GM12878 (cell line): ENCODE measurements around the gene TIA1. TPM values are rescaled to one million over a fixed set of nuclear protein-coding genes. Genes with fewer than 3 reads are reported as not detected.
"Not testable (repeated sequence)": the region's sequence is repeated elsewhere in the genome, so short reads cannot be mapped to it uniquely, and the experiment has no call there.

Source experiments
- ATAC-seq: fragments of 200-7000 bp; cut with Tn5 transposase; 3 replicates; pipeline ENCODE4 v1.9.1; 2020; ENCODE audit warnings: mild to moderate bottlenecking, moderate library complexity
- BruUV-seq: library from RNA; stranded (reverse); fragments of 400-500 nt; replicated peaks from 2 replicates; lab custom pipeline; 2021; lab: Mats Ljungman, UMichigan
- CTCF ChIA-PET: fragments of 300-600 bp; sonication (Branson Sonifier 250); formaldehyde crosslinking; extraction: SDS; loops from one replicate; lab custom pipeline; 2021; ENCODE audit warnings: inconsistent platforms; lab: Yijun Ruan, JAX
- POLR2A ChIA-PET: fragments of 350-600 bp; formaldehyde crosslinking; extraction: SDS; loops from one replicate; lab custom pipeline; 2021; ENCODE audit warnings: inconsistent platforms; lab: Charles Lee
- RAD21 ChIA-PET: fragments of 300-600 bp; sonication (Branson Sonifier 250); formaldehyde crosslinking; loops from one replicate; lab custom pipeline; 2023; ENCODE audit warnings: antibody characterized with exemption; ENCODE audit not compliant: unreplicated experiment; lab: Charles Lee
- SMC1A ChIA-PET: fragments of 300-600 bp; sonication (Branson Sonifier 250); formaldehyde crosslinking; loops from one replicate; lab custom pipeline; 2023; ENCODE audit not compliant: unreplicated experiment, uncharacterized antibody; lab: Charles Lee
- DNase-seq: peaks from one replicate; pipeline ENCODE4 v3.0.0-alpha.2; 2011; ENCODE audit warnings: low read depth, low spot score
- FAIRE-seq: peaks from 3 replicates; lab custom pipeline; 2011; peaks lifted over from hg19 to GRCh38; lab: Jason Lieb, UNC
- H2AFZ ChIP-seq: 2 replicates; pipeline ENCODE4 v1.6.0; 2011; ENCODE audit warnings: low read depth, low read length, control low read depth; ENCODE audit not compliant: control insufficient read depth
- H3K27ac ChIP-seq: 2 replicates; pipeline ENCODE4 v1.5.1; 2011; ENCODE audit warnings: control low read depth; ENCODE audit not compliant: control insufficient read depth, insufficient read depth
- H3K27me3 ChIP-seq, 2 experiments: replicated peaks in 1 of 2; 2 replicates each; pipeline versions ENCODE4 v1.6.0 to v1.6.1; 2011; ENCODE audit warnings: low read length in 1 of 2; ENCODE audit not compliant: control insufficient read depth in 2 of 2, insufficient read depth in 2 of 2
- H3K36me3 ChIP-seq, 2 experiments: 2 replicates each; pipeline ENCODE4 v1.5.1; 2011; ENCODE audit warnings: low read length in 1 of 2; ENCODE audit not compliant: control insufficient read depth in 2 of 2, insufficient read depth in 2 of 2
- H3K4me1 ChIP-seq: 2 replicates; pipeline ENCODE4 v1.6.1; 2011; ENCODE audit warnings: mild to moderate bottlenecking, low read length, moderate library complexity, mixed read lengths; ENCODE audit not compliant: control insufficient read depth, insufficient read depth
- H3K4me2 ChIP-seq: 2 replicates; pipeline ENCODE4 v1.6.0; 2011; ENCODE audit warnings: control low read depth; ENCODE audit not compliant: control insufficient read depth, insufficient read depth
- H3K4me3 ChIP-seq: fragments of 200-600 bp; sonication (generic); 2 replicates; pipeline ENCODE4 v1.5.1; 2016
- H3K79me2 ChIP-seq: 2 replicates; pipeline ENCODE4 v1.6.0; 2011; ENCODE audit warnings: low read length; ENCODE audit not compliant: control insufficient read depth, insufficient read depth
- H3K9ac ChIP-seq: 2 replicates; pipeline ENCODE4 v1.8.0; 2011; ENCODE audit warnings: low read length, control low read depth, mixed read lengths; ENCODE audit not compliant: control insufficient read depth, insufficient read depth
- H3K9me3 ChIP-seq: replicated peaks from 3 replicates; pipeline ENCODE4 v1.5.1; 2011; ENCODE audit warnings: mild to moderate bottlenecking, low read length; ENCODE audit not compliant: control insufficient read depth, insufficient read depth
- H4K20me1 ChIP-seq: 2 replicates; pipeline ENCODE4 v1.6.0; 2011; ENCODE audit not compliant: control insufficient read depth, insufficient read depth
- GABPA ChIP-seq: IDR thresholded peaks from 2 replicates; pipeline ENCODE4 v1.6.1; 2014; ENCODE audit warnings: antibody characterized with exemption, low read depth, mild to moderate bottlenecking, inconsistent platforms
- IKZF2 ChIP-seq, 2 experiments: fragments of 450-650 bp; IDR thresholded peaks; 2 replicates each; pipeline ENCODE4 v1.6.1; 2017; ENCODE audit warnings: mild to moderate bottlenecking in 2 of 2, moderate library complexity in 2 of 2
- RBBP5 ChIP-seq: fragments of 200-600 bp; sonication (generic); conservative IDR thresholded peaks from 2 replicates; pipeline ENCODE4 v1.6.1; 2016
- SPI1 ChIP-seq: IDR thresholded peaks from 2 replicates; pipeline ENCODE4 v1.6.1; 2011; ENCODE audit warnings: low read depth, mild to moderate bottlenecking, low read length, moderate library complexity, borderline replicate concordance; ENCODE audit not compliant: insufficient read depth
- WGBS: methylation state at CpG from one replicate; pipeline ENCODE4 v1.1.6; 2016; ENCODE audit warnings: low lambda C conversion rate; ENCODE audit not compliant: insufficient replicate concordance, insufficient coverage; ENCODE audit errors: missing lambda C conversion rate; 5-methylcytosine and 5-hydroxymethylcytosine counted together
- in situ Hi-C: fragments of 300-500 bp; cut with MboI; formaldehyde crosslinking; loops from 9 replicates; pipeline ENCODE4 v1.14.3; 2018; ENCODE audit warnings: mixed read lengths
- intact Hi-C: fragments of 100-400 bp; cut with micrococcal nuclease; formaldehyde crosslinking; loops from one replicate; pipeline ENCODE4 v1.14.2; 2022; ENCODE audit not compliant: unreplicated experiment
- polyA plus RNA-seq, 11 experiments: library from polyadenylated mRNA; depleted of rRNA in 4 of 11; unstranded in 6 of 11; stranded (reverse) in 5 of 11; fragments of >200 nt; fragmentation: Nextera tagmentation in 4 of 11; fragmentation: Illumina TruSeq in 1 of 11; extraction: Ambion mirVana in 4 of 11; extraction: Trizol in 1 of 11; gene quantifications; 1 replicate in 1 of 11; 2 replicates in 10 of 11; pipeline versions ENCODE4 v1.2.1 to v1.2.3, GENCODE V29; 2011 to 2016; ENCODE audit warnings: inconsistent platforms in 2 of 11, missing spikeins in 2 of 11, low read depth in 1 of 11
- total RNA-seq, 4 experiments: library from RNA; depleted of rRNA in 3 of 4; stranded (reverse); fragments of >200 nt in 3 of 4; fragmentation: Illumina TruSeq in 1 of 4; extraction: Trizol in 1 of 4; gene quantifications; 2 replicates each; pipeline versions ENCODE4 v1.2.1 to v1.2.3, GENCODE V29; 2013 to 2021
- TF ChIP-seq, protein P1 (sequence below): IDR thresholded peaks from 2 replicates; pipeline ENCODE4 v1.6.1; 2011; ENCODE audit warnings: borderline replicate concordance, low read depth, mild to moderate bottlenecking, moderate library complexity, low read length; ENCODE audit not compliant: insufficient read depth, poor library complexity, severe bottlenecking
- TF ChIP-seq, protein P2 (sequence below): fragments of 450-650 bp; formaldehyde crosslinking; IDR thresholded peaks from 2 replicates; pipeline ENCODE4 v1.5.0; 2022; ENCODE audit warnings: mild to moderate bottlenecking, missing genetic modification characterization

TIA1 gene
- total and polyA plus RNA-seq, 10 of the 15 experiments (the other 5 are each of a cell fraction or from before 2014, with no cell fraction given), result 21.5 to 155 (median 67.0) TPM

DNA sequence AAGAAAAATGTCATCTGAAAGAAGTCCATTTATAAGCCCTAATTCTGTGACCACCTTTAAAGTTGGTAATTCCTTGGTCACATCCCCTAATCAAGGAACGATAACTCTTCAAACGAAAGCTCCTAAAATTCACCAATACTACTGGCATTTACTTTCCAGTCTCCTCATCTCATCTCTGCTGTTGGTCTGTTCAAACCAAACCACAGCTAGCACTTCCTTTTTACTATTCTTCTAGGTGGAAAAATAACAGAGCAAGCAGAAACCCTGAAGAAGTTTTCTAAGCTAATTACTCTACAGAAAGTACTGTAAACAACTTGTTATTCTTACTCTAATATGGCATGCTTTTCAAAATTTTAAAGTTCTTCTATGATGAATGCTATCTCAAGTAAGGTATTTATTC, 21.6 kb downstream of the TIA1 start:
- Histone ChIP-seq H3K4me2 (no peak overlapping the region), H3K4me1 (no peaks in the 10 kb centered on the region), H3K27me3 (no peaks in the 10 kb centered on the region), H3K27ac (no peak overlapping the region), H3K9ac (no peak overlapping the region), H4K20me1 (no peaks in the 10 kb centered on the region), H3K9me3 (no peaks in the 10 kb centered on the region), H3K36me3 (peaks cover 5 to 49% of the 10 kb centered on the region in 2 experiments), H2AFZ (no peak overlapping the region), H3K4me3 (no peak overlapping the region), H3K79me2 (no peaks in the 10 kb centered on the region)
- RAD21 ChIA-PET, result interaction anchor here (0.9 to 1.7 kb wide), 3 partner anchors 19 to 315 kb away, joined by 3 to 4 read pairs (median 4); partner anchors contain the start of gene C2orf42
- in situ Hi-C loops, result no loop called here
- no peak for DNase-seq
- WGBS, result 92% methylated on average over 2 of the region's 2 CpGs
- TF ChIP-seq IKZF2 (IDR thresholded peaks at IDR 0.05), result no peak
- no peak for TF ChIP-seq GABPA
- TF ChIP-seq RBBP5, result no peak
- TF ChIP-seq, protein P1, sequence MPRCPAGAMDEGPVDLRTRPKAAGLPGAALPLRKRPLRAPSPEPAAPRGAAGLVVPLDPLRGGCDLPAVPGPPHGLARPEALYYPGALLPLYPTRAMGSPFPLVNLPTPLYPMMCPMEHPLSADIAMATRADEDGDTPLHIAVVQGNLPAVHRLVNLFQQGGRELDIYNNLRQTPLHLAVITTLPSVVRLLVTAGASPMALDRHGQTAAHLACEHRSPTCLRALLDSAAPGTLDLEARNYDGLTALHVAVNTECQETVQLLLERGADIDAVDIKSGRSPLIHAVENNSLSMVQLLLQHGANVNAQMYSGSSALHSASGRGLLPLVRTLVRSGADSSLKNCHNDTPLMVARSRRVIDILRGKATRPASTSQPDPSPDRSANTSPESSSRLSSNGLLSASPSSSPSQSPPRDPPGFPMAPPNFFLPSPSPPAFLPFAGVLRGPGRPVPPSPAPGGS, result no peak
- TF ChIP-seq, protein P2, sequence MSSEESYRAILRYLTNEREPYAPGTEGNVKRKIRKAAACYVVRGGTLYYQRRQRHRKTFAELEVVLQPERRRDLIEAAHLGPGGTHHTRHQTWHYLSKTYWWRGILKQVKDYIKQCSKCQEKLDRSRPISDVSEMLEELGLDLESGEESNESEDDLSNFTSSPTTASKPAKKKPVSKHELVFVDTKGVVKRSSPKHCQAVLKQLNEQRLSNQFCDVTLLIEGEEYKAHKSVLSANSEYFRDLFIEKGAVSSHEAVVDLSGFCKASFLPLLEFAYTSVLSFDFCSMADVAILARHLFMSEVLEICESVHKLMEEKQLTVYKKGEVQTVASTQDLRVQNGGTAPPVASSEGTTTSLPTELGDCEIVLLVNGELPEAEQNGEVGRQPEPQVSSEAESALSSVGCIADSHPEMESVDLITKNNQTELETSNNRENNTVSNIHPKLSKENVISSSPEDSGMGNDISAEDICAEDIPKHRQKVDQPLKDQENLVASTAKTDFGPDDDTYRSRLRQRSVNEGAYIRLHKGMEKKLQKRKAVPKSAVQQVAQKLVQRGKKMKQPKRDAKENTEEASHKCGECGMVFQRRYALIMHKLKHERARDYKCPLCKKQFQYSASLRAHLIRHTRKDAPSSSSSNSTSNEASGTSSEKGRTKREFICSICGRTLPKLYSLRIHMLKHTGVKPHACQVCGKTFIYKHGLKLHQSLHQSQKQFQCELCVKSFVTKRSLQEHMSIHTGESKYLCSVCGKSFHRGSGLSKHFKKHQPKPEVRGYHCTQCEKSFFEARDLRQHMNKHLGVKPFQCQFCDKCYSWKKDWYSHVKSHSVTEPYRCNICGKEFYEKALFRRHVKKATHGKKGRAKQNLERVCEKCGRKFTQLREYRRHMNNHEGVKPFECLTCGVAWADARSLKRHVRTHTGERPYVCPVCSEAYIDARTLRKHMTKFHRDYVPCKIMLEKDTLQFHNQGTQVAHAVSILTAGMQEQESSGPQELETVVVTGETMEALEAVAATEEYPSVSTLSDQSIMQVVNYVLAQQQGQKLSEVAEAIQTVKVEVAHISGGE (CRISPR knock-in tag), result no peak
- TF ChIP-seq SPI1, result peak; percentile 44; the same call in 1 of the 2 replicates
- BruUV-seq, result no TSS peak
- POLR2A ChIA-PET, result interaction anchor here (1.3 kb wide), 1 partner anchor 312 kb away, joined by 4 read pairs; the partner anchor contains the start of gene MXD1
- SMC1A ChIA-PET, result interaction anchor here (0.6 to 1.8 kb wide), 10 partner anchors 10 to 315 kb away, joined by 3 to 5 read pairs (median 3); partner anchors contain the start of genes C2orf42, PCYOX1 and SNRPG
- no peak for FAIRE-seq
- intact Hi-C loops, result no loop called here
- ATAC-seq, result no peak
- CTCF ChIA-PET, result interaction anchor here (1.4 to 2.8 kb wide), 2 partner anchors 10 to 315 kb away, joined by 3 to 9 read pairs; no protein-coding TSS in a partner anchor

DNA sequence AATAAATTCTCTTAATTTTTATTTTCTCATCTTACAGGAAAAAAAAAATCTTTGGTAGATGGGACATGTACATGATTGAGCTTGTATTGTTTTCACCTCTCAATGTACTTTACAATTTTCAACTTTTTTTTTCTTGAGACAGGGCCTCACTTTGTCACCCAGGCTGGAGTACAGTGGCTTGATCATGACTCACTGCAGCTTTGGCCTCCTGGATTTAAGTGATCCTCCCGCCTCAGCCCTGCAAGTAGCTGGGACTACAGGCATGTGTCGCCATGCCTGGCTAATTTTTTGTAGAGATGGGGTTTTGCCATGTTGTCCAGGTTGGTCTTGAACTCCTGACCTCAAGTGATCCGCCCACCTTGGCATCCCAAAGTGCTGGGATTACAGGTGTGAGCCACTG, 25.1 kb downstream of the TIA1 start:
- RAD21 ChIA-PET, intact Hi-C loops, H3K4me3 ChIP-seq, H2AFZ ChIP-seq, H3K79me2 ChIP-seq, FAIRE-seq, H3K9ac ChIP-seq, H3K4me2 ChIP-seq, H4K20me1 ChIP-seq, BruUV-seq, DNase-seq, H3K4me1 ChIP-seq, CTCF ChIA-PET, H3K27ac ChIP-seq, in situ Hi-C loops, ATAC-seq, H3K9me3 ChIP-seq, H3K27me3 ChIP-seq: not testable (repeated sequence)
- H3K36me3 ChIP-seq, result peaks cover 8 to 51% of the 10 kb centered on the region in 2 experiments
- 93% methylated on average over 3 of the region's 3 CpGs for WGBS
- ChIA-PET SMC1A (interaction anchor here (1.2 to 1.8 kb wide), 2 partner anchors 17 to 80 kb away, joined by 3 to 4 read pairs; no protein-coding TSS in a partner anchor), POLR2A (interaction anchor here (0.6 kb wide), 1 partner anchor 30 kb away, joined by 3 read pairs; no protein-coding TSS in a partner anchor)
